Measurements from ENCODE around the gene MPP3.

The MPP3 gene

GRCh38 chr17:43784068-43784467, 48.9 kb downstream of the MPP3 start:
- Histone ChIP-seq H3K36me3 (ENCODE audit: control insufficient read depth, low read length) (no peaks in the 10 kb centered on the region), H4K20me1 (ENCODE audit: control insufficient read depth, insufficient read depth, low read depth, low read length) (no peaks in the 10 kb centered on the region), H3K27ac (ENCODE audit: low read depth, low read length) (no peak overlapping the region), H3K9me3 (ENCODE audit: control insufficient read depth, insufficient read depth, low read length) (no peaks in the 10 kb centered on the region), H3K9me2 (replicated peaks; ENCODE audit: control insufficient read depth, low read length) (no peaks in the 10 kb centered on the region), H3K79me2 (ENCODE audit: control insufficient read depth, low read length) (no peaks in the 10 kb centered on the region), H3F3A (ENCODE audit: control insufficient read depth, insufficient read depth) (no peaks in the 10 kb centered on the region), H3K4me2 (ENCODE audit: low read length) (no peak overlapping the region), H3K4me1 (ENCODE audit: control insufficient read depth, low read length) (0 out of 2 replicates have a peak, but pooled peaks cover 6% of the 10 kb centered on the region), H3K27me3 (ENCODE audit: control insufficient read depth, low read length) (peaks cover 39% of the 10 kb centered on the region), H3K4me3 (ENCODE audit: low read length) (no peak overlapping the region)
- TF ChIP-seq, protein P1, sequence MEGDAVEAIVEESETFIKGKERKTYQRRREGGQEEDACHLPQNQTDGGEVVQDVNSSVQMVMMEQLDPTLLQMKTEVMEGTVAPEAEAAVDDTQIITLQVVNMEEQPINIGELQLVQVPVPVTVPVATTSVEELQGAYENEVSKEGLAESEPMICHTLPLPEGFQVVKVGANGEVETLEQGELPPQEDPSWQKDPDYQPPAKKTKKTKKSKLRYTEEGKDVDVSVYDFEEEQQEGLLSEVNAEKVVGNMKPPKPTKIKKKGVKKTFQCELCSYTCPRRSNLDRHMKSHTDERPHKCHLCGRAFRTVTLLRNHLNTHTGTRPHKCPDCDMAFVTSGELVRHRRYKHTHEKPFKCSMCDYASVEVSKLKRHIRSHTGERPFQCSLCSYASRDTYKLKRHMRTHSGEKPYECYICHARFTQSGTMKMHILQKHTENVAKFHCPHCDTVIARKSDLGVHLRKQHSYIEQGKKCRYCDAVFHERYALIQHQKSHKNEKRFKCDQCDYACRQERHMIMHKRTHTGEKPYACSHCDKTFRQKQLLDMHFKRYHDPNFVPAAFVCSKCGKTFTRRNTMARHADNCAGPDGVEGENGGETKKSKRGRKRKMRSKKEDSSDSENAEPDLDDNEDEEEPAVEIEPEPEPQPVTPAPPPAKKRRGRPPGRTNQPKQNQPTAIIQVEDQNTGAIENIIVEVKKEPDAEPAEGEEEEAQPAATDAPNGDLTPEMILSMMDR (IDR thresholded peaks at IDR 0.05; ENCODE audit: low read depth, low read length, poor library complexity, severe bottlenecking) = no peak
- no peak for TF ChIP-seq EZH2phosphoT487 (IDR thresholded peaks at IDR 0.05; ENCODE audit: borderline replicate concordance, low read length)

DNA sequence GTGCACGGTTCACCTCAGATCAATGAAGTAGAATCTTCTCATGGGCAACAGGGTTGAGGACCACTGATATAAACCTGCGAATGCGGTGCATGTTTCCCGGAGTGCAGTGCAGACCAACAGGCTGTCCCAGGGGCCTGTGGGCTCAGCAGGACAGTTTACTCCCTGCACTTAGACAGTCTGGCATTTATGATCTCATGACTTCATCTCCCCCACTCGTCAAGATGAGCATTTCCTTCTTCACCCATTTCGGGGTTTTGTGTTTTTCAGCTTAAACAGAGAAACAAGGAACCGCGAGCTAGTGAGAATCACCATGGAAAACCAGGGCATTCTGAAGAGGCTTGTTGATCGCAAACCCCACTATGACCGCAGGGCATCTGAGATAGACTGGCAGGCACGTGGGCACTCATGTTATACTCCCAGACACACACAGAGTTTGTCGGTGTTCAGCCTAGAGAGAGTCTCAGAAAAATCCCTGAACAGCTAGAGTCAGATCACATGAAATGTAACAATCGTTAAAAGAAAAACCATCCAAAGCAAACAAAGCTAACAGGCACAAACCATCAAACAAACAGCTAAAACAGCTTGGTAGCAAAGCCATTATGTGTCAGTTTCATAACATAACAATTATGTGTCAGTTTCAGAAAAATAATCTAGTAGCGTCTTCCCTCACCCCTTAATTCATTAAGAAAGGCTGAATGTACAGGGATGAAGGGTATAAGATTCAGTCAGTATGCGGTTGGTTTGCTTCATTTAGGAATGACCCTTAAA, 49.8 kb downstream of the MPP3 start:
- Histone ChIP-seq H3K4me1 (ENCODE audit: control insufficient read depth, low read length) (peaks cover 10% of the 10 kb centered on the region; the same call in 1 of the 2 replicates), H3K4me3 (ENCODE audit: low read length) (no peak overlapping the region), H3F3A (ENCODE audit: control insufficient read depth, insufficient read depth) (no peaks in the 10 kb centered on the region), H3K36me3 (ENCODE audit: control insufficient read depth, low read length) (no peaks in the 10 kb centered on the region), H3K27me3 (ENCODE audit: control insufficient read depth, low read length) (peaks cover 46% of the 10 kb centered on the region), H3K9me2 (replicated peaks; ENCODE audit: control insufficient read depth, low read length) (no peaks in the 10 kb centered on the region), H3K4me2 (ENCODE audit: low read length) (no peak overlapping the region), H4K20me1 (ENCODE audit: control insufficient read depth, insufficient read depth, low read depth, low read length) (no peaks in the 10 kb centered on the region), H3K9me3 (ENCODE audit: control insufficient read depth, insufficient read depth, low read length) (no peaks in the 10 kb centered on the region), H3K79me2 (ENCODE audit: control insufficient read depth, low read length) (no peaks in the 10 kb centered on the region), H3K27ac (ENCODE audit: low read depth, low read length) (no peak overlapping the region)
- TF ChIP-seq EZH2phosphoT487 (IDR thresholded peaks at IDR 0.05; ENCODE audit: borderline replicate concordance, low read length) = no peak
- TF ChIP-seq, protein P1 (IDR thresholded peaks at IDR 0.05; ENCODE audit: low read depth, low read length, poor library complexity, severe bottlenecking) = no peak

- Histone ChIP-seq H3K36me3 (ENCODE audit: control insufficient read depth, low read length) (no peaks in the 10 kb centered on the region), H3F3A (ENCODE audit: control insufficient read depth, insufficient read depth) (no peaks in the 10 kb centered on the region), H3K27ac (ENCODE audit: low read depth, low read length) (no peak within 1 kb of the TSS), H4K20me1 (ENCODE audit: control insufficient read depth, insufficient read depth, low read depth, low read length) (no peaks in the 10 kb centered on the region), H3K4me1 (ENCODE audit: control insufficient read depth, low read length) (peaks cover 11% of the 10 kb centered on the region; the same call in 1 of the 2 replicates), H3K9me3 (ENCODE audit: control insufficient read depth, insufficient read depth, low read length) (no peaks in the 10 kb centered on the region), H3K4me2 (ENCODE audit: low read length) (peak within 1 kb of the TSS; percentile 97), H3K4me3 (ENCODE audit: low read length) (peak within 1 kb of the TSS; percentile 86), H3K79me2 (ENCODE audit: control insufficient read depth, low read length) (no peaks in the 10 kb centered on the region), H3K9me2 (replicated peaks; ENCODE audit: control insufficient read depth, low read length) (no peaks in the 10 kb centered on the region), H3K27me3 (ENCODE audit: control insufficient read depth, low read length) (peaks cover 48% of the 10 kb centered on the region)
- TF ChIP-seq EZH2phosphoT487 (IDR thresholded peaks at IDR 0.05; ENCODE audit: borderline replicate concordance, low read length) = no peak
- TF ChIP-seq, protein P1 (IDR thresholded peaks at IDR 0.05; ENCODE audit: low read depth, low read length, poor library complexity, severe bottlenecking) = no peak
These were observed 52.8 kb downstream of the MPP3 start, which contains the start of gene CFAP97D1 for GRCh38 chr17:43780135-43780534. CFAP97D1 (plus strand) TSS chr17:43780435; CDS start chr17:43780463, 28 bp downstream.

All from DOHH2 (cell line).